Neural progenitor cell (in vitro differentiated cells): ENCODE results near the gene PWP2.
"Not testable (repeated sequence)": the region's sequence is repeated elsewhere in the genome, so short reads cannot be mapped to it uniquely, and the experiment has no call there.

Experiments used
- CTCF ChIP-seq: fragments of 200-600 bp; sonication (generic); IDR thresholded peaks from 2 replicates; pipeline ENCODE4 v1.5.1; 2017; ENCODE audit warnings: antibody characterized with exemption, mild to moderate bottlenecking
- EZH2 ChIP-seq: fragments of 200-600 bp; sonication (generic); IDR thresholded peaks from 2 replicates; pipeline ENCODE4 v1.6.1; 2017; ENCODE audit warnings: antibody characterized with exemption, mild to moderate bottlenecking, moderate library complexity

GRCh38 chr21:44159349-44160297, 52.4 kb downstream of the PWP2 start:
- TF ChIP-seq CTCF, EZH2: not testable (repeated sequence)
